NB4 (cell line): ENCODE data around the gene MTREX.

Experiments used
- CTCF ChIP-seq: IDR thresholded peaks from one replicate; pipeline ENCODE4 v1.5.1; 2012; ENCODE audit warnings: low read depth, low read length
- MAX ChIP-seq: IDR thresholded peaks from 2 replicates; pipeline ENCODE4 v1.6.1; 2011; ENCODE audit warnings: low read depth, low read length
- POLR2A ChIP-seq: IDR thresholded peaks from 2 replicates; pipeline ENCODE4 v1.6.1; 2011; ENCODE audit warnings: mild to moderate bottlenecking; ENCODE audit not compliant: insufficient read length; ENCODE audit errors: extremely low read depth

- TF ChIP-seq CTCF (no peak), POLR2A (no peak), MAX (no peak)
These were observed 70.0 kb downstream of the MTREX start for GRCh38 chr5:55377810-55378209.
